Suppressor macrophage treated with lipopolysaccharide for 1 hour (primary cell): ENCODE results near the gene RMDN3.

Source experiments
- DNase-seq, 3 donors: peaks; one replicate each; pipeline ENCODE4 v3.0.0-alpha.2; 2020 to 2022

The RMDN3 gene

GRCh38 chr15:40746916-40747418 lies 8.1 kb downstream of the RMDN3 start:
- peak; percentile 68 to 74 (median 71) for DNase-seq

GRCh38 chr15:40744815-40745152 lies 10.3 kb downstream of the RMDN3 start:
- no peak for DNase-seq

- DNase-seq: peak; percentile 92 to 98 (median 97)
Measured at GRCh38 chr15:40743921-40744814, 10.9 kb downstream of the RMDN3 start.

- no peak for DNase-seq
Measured at GRCh38 chr15:40743485-40743901, 11.6 kb downstream of the RMDN3 start.

GRCh38 chr15:40739854-40740253 lies 15.2 kb downstream of the RMDN3 start:
- DNase-seq: no peak

- no peak for DNase-seq
Measured at GRCh38 chr15:40739047-40739446, 16.0 kb downstream of the RMDN3 start.

- DNase-seq: no peak
Measured at GRCh38 chr15:40737048-40737447, 18.0 kb downstream of the RMDN3 start.

- DNase-seq: no peak
Measured at GRCh38 chr15:40736575-40736974, 18.5 kb downstream of the RMDN3 start.

GRCh38 chr15:40731034-40731433 lies 24.0 kb downstream of the RMDN3 start:
- no peak for DNase-seq

- no peak for DNase-seq
Measured at GRCh38 chr15:40723919-40724318, 31.1 kb downstream of the RMDN3 start.

- DNase-seq: peak; percentile 20 to 58 (median 49)
Measured at GRCh38 chr15:40722934-40723333, 32.1 kb downstream of the RMDN3 start.

GRCh38 chr15:40722354-40722753 lies 32.7 kb downstream of the RMDN3 start:
- no peak for DNase-seq

- peak; percentile 37 to 81 (median 79) for DNase-seq
Measured at GRCh38 chr15:40721701-40722100, 33.4 kb downstream of the RMDN3 start.

GRCh38 chr15:40716165-40716564 lies 38.9 kb downstream of the RMDN3 start:
- peak in 1 of 3 donors; percentile 14 for DNase-seq

- DNase-seq: no peak
Measured at GRCh38 chr15:40714144-40714543, 40.9 kb downstream of the RMDN3 start.

GRCh38 chr15:40706121-40706520 lies 48.9 kb downstream of the RMDN3 start:
- no peak for DNase-seq

- DNase-seq: peak; percentile 36 to 58 (median 56)
Measured at GRCh38 chr15:40702077-40702476, 53.0 kb downstream of the RMDN3 start.

- peak in 1 of 3 donors; percentile 13 for DNase-seq
Measured at GRCh38 chr15:40697916-40698315, 57.1 kb downstream of the RMDN3 start.

GRCh38 chr15:40696228-40696627 lies 58.8 kb downstream of the RMDN3 start:
- no peak for DNase-seq

- DNase-seq: peak in 2 of 3 donors; percentile 19 to 48
Measured at GRCh38 chr15:40695469-40695890, 59.6 kb downstream of the RMDN3 start.

GRCh38 chr15:40694688-40695468 lies 60.2 kb downstream of the RMDN3 start, which contains the start of gene RAD51:
Gene RAD51 (plus strand): TSS chr15:40695174. CDS start chr15:40698759, 3,585 bp downstream.
- peak; percentile 99 for DNase-seq

- peak in 1 of 3 donors; percentile 5 for DNase-seq
Measured at GRCh38 chr15:40693904-40694687, 61.0 kb downstream of the RMDN3 start.

- DNase-seq: peak in 1 of 3 donors; percentile 16
Measured at GRCh38 chr15:40691737-40692136, 63.3 kb downstream of the RMDN3 start.
